A673 (cell line): ENCODE measurements around the gene SMC3.
A peak's percentile ranks its signal among the peaks of the same experiment; 100 is the strongest.

Experiments
- CTCF ChIP-seq: fragments of 300-800, 200-600 bp; sonication (generic); conservative IDR thresholded peaks from 2 replicates; pipeline ENCODE4 v1.5.1; 2017; ENCODE audit warnings: low read depth, mild to moderate bottlenecking, antibody characterized with exemption, low read length, moderate library complexity, mixed read lengths
- EZH2 ChIP-seq: fragments of 200-600 bp; sonication (generic); IDR thresholded peaks from 2 replicates; pipeline ENCODE4 v1.6.1; 2017; ENCODE audit warnings: borderline replicate concordance, low read depth, mild to moderate bottlenecking, mixed read lengths, antibody characterized with exemption, low read length; ENCODE audit not compliant: poor library complexity, severe bottlenecking

DNA sequence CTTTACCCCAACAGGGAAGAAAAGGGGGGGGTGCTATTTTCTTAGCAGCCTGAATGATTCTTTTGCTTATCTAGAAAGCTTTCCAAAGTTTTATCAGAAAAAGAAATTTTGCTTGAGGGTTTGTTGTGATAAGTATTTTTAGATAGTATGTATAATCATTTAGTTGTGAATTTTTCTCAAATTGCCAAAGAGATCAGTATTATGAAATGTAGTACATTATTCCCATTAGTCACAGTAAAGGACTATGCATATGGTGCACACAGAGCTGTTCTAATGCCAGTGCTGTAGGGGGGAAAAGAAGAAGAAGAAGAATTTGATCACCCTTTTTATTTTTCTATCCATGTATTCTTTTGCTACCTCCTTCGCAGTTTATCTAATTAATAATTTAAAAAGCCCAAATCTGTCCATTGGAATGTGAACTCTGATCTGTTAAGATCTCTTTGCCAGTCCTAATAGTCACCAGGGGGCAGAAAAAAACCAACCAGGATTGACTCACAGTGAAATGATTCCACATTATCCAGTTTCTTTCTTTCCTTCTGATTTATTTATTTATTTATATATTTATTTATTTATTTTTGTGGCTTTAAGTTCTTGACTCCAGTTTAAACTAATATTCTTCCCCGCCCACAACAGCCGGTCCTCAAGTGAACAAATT, 81.3 kb downstream of the SMC3 start:
- peak; percentile 42; the same call in 1 of the 2 replicates for TF ChIP-seq CTCF
- no peak for TF ChIP-seq EZH2
